Stimulated activated CD8-positive, alpha-beta memory T cell treated with anti-CD3 and anti-CD28 coated beads, Interleukin-7, amount 100 ng/mL, for 1 hour (primary cell): ENCODE data around the gene PLA2G2C.
A peak's percentile ranks its signal among the peaks of the same experiment; 100 is the strongest.
"Not testable (repeated sequence)": the region's sequence is repeated elsewhere in the genome, so short reads cannot be mapped to it uniquely, and the experiment has no call there.

ENCODE experiments used
- DNase-seq, 2 donors: peaks; one replicate each; pipeline ENCODE4 v3.0.0-alpha.2; 2020; ENCODE audit warnings: low read depth in 2 of 2

Gene PLA2G2C, protein sequence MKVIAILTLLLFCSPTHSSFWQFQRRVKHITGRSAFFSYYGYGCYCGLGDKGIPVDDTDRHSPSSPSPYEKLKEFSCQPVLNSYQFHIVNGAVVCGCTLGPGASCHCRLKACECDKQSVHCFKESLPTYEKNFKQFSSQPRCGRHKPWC

DNA sequence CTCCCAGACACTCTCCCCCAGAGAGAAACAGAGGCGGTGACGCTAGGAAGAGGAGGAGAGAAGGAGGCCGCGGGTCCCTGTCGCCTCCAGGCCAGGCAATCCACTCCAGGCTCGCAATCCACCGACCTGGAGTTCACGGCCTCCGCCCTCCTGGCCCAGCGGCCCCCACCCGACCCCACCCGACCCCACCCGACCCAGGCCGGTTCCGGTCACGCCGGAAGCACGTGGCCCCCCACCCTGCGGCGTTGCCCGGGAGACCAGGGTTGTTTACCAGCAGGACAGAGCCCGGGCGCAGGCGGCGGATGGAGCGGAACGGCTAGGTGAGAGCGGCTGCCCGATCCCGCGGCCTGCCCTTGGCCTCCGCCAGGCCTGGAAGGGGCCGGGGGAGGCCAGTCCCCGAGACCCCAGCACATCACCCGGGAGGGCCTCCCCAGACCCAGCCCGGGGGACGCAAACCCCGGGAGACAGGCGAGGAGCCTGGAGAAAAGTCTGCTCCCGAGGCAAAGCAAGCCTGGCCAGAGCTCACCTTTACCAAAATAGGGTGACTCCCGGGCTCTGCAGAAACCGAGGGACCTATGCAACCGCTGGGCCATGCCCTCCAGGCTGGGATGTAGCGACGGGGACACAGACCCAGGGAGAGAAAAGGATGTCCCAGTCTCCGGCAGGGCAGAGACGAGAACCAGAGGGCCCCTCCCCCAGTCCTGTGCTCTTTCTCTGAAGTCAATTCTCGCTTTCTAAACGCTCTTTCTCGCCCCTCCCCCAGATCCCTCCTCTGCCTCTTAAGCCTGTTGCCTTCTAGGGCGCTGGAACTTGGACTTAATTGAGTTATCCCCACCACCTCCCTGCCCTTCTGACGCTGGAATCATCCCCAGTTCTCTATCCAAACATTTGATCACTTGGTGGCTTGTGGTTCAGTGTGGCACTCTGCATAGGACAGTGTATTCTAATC is at the start of gene PLA2G2C, which contains the start of gene UBXN10:
PLA2G2C (minus strand) TSS at position 685 of the 949 bp plus-strand sequence. CDS start 9,155 bp downstream, outside the sequence.
UBXN10 (plus strand) TSS at position 263 of the 949 bp plus-strand sequence. CDS start 4,466 bp downstream, outside the sequence.
- no peak for DNase-seq

- DNase-seq: no peak
These were observed 48.6 kb upstream of the PLA2G2C start for GRCh38 chr1:20234788-20235535.

DNA sequence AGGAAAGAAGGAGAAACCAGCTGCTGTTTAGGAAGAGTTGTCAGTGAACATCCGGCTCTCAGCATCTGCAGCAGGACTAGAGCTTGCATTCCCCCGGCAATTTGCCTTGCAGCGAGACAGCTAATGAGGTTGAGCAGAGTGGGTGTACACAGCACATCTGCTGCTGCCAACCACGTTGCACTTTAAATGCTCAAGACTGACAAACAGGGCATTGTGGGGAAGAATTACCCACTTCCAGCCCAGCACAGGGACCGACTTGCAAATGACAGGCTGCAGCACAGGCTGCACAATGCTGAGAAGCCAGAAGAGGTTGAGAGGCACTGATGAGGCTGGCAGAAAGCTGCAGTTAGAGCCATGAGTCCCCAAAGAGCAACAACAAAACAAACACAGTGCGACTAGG is 47.5 kb upstream of the PLA2G2C start:
- DNase-seq: no peak

GRCh38 chr1:20233394-20233793 is 47.1 kb upstream of the PLA2G2C start:
- no peak for DNase-seq

DNA sequence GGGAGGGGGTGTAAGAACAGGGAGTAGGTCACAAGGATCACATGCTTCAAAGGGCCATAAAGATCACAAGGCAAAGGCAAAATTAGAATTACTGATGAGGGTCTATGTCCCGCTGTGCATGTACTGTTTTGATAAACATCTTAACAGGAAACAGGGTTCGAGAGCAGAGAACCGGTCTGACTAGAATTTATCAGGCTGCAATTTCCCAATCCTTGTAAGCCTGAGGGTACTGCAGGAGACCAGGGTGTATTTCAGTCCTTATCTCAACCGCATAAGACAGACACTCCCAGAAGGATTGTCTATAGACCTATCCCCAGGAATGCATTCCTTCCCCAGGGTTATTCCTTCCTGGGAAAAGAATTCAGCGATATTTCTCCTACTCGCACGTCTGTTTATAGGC is 46.2 kb upstream of the PLA2G2C start:
- DNase-seq: not testable (repeated sequence)

DNA sequence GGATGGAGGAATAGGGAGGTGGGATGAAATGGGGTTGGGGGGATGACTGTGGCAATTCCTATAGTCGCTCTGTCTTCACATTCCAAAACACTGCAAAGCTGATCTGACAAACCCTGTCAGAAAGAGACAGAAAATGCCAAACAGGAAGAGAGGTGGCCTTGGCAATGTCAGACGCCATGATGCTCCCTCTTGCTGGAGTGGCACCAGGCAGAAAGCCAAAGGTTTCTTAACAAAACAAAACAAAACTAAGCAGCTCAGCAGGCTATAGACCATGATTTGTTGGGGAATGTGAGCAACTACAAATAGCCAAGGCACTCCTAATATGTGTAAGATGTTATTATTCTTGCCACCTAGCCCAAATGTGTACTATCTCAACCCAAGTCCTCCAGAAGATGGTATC is 42.9 kb upstream of the PLA2G2C start:
- no peak for DNase-seq

- DNase-seq: no peak
These were observed 42.1 kb upstream of the PLA2G2C start for GRCh38 chr1:20228314-20228825.

- no peak for DNase-seq
These were observed 41.4 kb upstream of the PLA2G2C start for GRCh38 chr1:20227704-20228103.

DNA sequence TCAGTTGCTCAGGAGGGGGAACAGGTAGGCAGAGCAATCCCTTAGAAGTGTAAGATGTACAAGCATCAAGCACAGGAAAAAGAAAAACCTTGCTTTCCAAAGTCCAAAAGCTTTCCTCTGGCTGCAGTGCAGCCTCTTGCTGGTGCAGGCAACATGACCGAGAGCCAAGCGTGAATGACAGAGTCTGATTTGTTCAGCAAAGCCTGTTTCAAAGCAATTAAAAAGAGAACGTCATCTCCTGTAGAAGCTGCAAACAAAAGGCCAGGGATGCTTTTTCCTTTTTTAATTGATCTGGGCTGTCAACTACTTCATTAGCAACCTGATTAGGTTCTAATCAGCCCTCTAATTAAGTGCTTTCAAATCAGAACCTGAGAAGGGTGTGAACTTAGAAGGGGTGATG is 38.2 kb upstream of the PLA2G2C start:
- no peak for DNase-seq

DNA sequence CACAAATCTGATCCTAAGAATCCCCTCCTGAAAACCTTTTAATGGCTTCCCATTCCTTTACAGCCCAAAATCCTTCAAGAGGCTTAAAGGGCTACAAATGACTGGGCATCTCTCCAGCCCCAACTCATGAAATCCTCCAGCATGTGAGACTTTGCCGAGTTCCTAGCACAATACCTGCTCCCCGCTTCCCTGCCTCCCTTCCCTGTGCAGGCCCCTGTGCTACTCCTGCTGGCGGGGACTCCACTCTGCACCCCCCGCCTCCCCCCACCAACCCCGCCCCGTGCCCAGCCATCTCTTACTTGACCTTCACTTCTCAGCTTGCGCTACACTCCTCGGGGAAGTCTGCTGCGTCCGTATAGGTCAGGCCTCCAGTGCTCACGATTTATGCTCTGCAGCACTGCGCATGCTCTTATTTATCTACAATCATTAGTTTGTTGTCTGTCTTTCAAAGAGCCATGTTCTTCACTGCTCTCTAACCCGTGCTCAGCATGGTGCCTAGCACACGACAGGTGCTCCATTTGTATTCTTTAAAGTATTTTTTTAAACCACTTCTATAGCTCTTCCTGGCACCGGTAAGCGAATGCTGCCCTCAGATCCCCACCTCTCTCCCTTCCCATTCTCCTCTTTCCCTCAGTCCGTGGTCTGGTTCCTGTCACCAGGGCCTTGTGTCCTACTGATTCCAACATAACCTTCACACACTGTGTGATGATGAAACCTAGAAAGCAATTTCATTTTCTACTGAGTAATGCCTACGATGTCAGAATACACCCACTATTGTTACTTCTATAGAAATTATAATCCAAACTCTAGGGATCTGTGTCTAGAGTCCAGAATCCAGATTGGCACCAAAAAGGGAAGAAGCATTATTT is 37.5 kb upstream of the PLA2G2C start:
- no peak for DNase-seq

GRCh38 chr1:20223106-20223505 is 36.8 kb upstream of the PLA2G2C start:
- DNase-seq: no peak

- DNase-seq: no peak
These were observed 33.7 kb upstream of the PLA2G2C start for GRCh38 chr1:20220036-20220435.

- not testable (repeated sequence) for DNase-seq
These were observed 32.7 kb upstream of the PLA2G2C start for GRCh38 chr1:20219053-20219452.

DNA sequence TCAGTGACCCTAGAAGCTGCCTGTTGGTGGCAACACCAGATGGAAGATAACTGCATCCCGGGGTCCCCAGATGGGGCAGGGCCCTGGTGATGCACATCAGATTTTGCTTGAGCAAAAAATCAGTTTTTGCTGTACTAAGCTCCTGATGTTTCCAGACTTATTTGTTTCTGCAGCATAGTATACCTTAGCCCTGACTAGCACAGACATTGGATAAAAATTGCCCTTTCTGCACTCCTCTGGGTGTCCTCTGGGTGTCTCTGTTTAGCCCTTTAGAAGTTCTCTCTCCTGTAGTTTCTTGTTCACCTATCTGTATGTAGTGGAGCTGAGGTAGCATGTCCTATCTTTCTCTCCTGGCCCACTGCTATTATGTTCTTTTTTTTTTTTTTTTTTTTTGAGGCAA is 30.3 kb upstream of the PLA2G2C start:
- no peak for DNase-seq

DNA sequence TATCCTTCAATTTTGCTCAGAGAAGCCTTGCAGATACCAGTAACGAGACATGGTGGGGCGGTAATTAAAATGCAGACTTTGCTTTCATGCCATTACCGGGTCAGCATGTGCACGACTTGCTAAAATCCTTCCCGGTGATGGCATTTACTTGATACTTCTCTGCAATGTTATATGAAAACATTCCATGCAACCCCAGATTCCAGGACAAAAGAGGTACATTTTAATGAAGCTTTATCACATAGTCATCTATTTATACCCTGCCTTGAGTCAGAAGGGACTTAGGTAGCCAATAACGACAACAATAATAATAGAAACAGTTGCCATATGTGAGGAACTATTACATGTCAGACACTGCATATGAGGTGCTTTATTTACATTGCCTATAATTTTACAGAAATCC is 29.4 kb upstream of the PLA2G2C start:
- no peak for DNase-seq

GRCh38 chr1:20212685-20213331 is 26.5 kb upstream of the PLA2G2C start:
- peak in 1 of 2 donors; percentile 13 for DNase-seq

DNA sequence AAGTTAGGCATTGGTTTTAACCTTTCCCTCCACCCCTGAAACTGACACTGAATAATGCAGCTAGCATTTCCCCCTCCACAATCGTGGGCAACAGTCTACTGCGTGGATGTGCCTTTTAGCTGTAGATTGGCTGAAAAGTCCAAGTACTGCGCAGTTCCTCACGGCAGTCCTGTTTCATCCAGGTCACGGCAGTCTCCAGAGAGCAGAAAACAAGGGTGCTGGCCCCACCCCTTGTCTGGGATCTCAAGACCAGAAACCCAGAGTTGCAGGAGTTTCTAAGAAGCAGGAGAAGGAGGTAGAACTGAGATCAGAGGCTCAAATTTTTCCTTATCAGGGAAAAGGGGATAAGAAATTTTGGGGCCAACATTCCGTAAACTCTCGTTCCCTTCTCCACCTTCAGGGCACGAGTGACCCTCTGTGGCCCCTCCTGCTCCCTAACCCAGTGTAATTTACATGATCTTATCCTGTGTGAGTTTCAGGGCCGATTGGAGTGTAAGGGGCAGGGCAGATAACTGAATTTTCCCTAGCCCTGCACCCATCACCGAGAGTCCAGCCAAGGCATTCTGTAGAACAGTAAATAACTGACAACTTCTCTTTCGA is 25.9 kb upstream of the PLA2G2C start:
- no peak for DNase-seq

GRCh38 chr1:20211511-20211931 is 25.2 kb upstream of the PLA2G2C start:
- no peak for DNase-seq

- no peak for DNase-seq
These were observed 24.6 kb upstream of the PLA2G2C start for GRCh38 chr1:20210736-20211460.
